ENCODE data around the gene GJC2. TPM values are rescaled to one million over a fixed set of nuclear protein-coding genes. Genes with fewer than 3 reads are reported as not detected.
A peak's percentile ranks its signal among the peaks of the same experiment; 100 is the strongest.

Gene GJC2
- total RNA-seq, 1 experiment from 2014 or later, result 1.6 TPM

DNA sequence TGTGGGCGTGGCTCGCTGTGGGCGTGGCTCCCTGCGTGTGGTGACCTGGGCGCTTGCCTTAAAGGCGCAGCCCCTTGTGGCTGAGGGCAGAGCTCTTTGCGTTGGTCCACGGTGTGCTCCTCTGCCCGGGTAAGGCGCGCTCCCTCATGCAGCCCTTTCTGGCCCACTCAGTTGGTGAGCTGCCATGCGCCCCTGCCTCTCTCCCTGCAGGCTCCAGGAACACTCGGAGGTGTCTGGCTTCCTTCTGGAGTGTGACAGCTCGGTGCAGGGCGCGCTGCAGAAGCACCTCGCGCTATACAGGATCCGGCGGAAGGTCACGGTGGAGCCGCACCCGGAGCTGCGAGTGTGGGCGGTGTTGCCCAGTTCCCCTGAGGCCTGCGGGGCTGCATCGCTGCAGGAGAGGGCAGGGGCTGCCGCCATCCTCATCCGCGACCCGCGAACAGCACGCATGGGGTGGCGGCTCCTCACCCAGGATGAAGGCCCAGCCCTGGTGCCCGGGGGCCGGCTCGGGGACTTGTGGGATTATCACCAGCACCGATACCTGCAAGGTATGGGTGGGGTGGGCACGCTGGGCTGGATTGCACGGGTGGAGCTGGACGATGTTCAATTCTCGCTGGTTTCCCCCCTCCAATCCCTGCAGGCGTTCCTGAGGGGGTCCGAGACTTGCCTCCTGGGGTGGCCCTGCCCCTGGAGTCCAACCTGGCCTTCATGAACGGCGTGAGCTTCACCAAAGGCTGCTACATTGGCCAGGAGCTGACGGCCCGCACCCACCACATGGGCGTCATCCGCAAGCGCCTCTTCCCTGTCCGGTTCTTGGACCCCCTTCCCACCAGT is 25.0 kb downstream of the GJC2 start:
- Histone ChIP-seq H4K5ac (ENCODE audit: insufficient read length, low read depth, low read length) (no peak overlapping the region), H3K18ac (ENCODE audit: insufficient read length, low read depth, low read length) (no peak overlapping the region), H3K4me1 (ENCODE audit: insufficient read depth, low read length) (no peaks in the 10 kb centered on the region), H3K4ac (ENCODE audit: low read depth, low read length) (no peak overlapping the region), H3K79me2 (ENCODE audit: insufficient read depth, low read length) (0 out of 2 replicates have a peak, but pooled peaks cover 1% of the 10 kb centered on the region), H3K9me3 (ENCODE audit: control insufficient read depth, low read depth, low read length) (no peaks in the 10 kb centered on the region), H4K20me1 (ENCODE audit: control insufficient read depth, insufficient read depth, insufficient read length) (no peaks in the 10 kb centered on the region), H4K91ac (ENCODE audit: insufficient read length, low read depth, low read length) (no peak overlapping the region), H3K14ac (ENCODE audit: insufficient read depth, low read length) (no peak overlapping the region; the same call in 1 of the 2 replicates), H3K56ac (ENCODE audit: insufficient read length, low read depth, low read length) (no peak overlapping the region), H2BK20ac (ENCODE audit: low read depth, low read length, poor library complexity, severe bottlenecking) (no peak overlapping the region), H2BK5ac (ENCODE audit: insufficient read length, low read length) (no peak overlapping the region), H3K27me3 (ENCODE audit: insufficient read depth, low read length) (no peaks in the 10 kb centered on the region), H3K27ac (ENCODE audit: insufficient read length, low read depth, low read length) (no peak overlapping the region), H3T11ph (ENCODE audit: low read length) (no peak overlapping the region), H3K4me2 (ENCODE audit: insufficient read depth, insufficient read length, low read length) (no peak overlapping the region), H2AK5ac (ENCODE audit: insufficient read length, low read length) (no peak overlapping the region), H2BK15ac (ENCODE audit: low read depth, low read length) (no peak overlapping the region), H2AFZ (ENCODE audit: low read length) (no peak overlapping the region), H2BK120ac (ENCODE audit: low read depth, low read length, poor library complexity, severe bottlenecking) (no peak overlapping the region), H3K9ac (ENCODE audit: extremely low read depth, insufficient read length, low read length) (no peak overlapping the region), H3K79me1 (ENCODE audit: insufficient read depth, low read depth, low read length, poor library complexity, severe bottlenecking) (no peaks in the 10 kb centered on the region), H2BK12ac (ENCODE audit: insufficient read length, low read depth, low read length) (no peak overlapping the region), H4K8ac (replicated peaks; ENCODE audit: insufficient read length, low read depth, low read length) (no peak overlapping the region), H3K23ac (ENCODE audit: insufficient read length, low read depth, low read length) (no peak overlapping the region), H3K23me2 (ENCODE audit: insufficient read length, low read depth, low read length, poor library complexity, severe bottlenecking) (no peaks in the 10 kb centered on the region)
- Mint-ChIP-seq H3K4me1 (no peaks in the 10 kb centered on the region), H3K27ac (no peak overlapping the region), H3K27me3 (ENCODE audit: low read depth) (no peaks in the 10 kb centered on the region; the same call in none of the 2 replicates), H3K36me3 (ENCODE audit: insufficient read depth in 1 of 3, low read depth in 3 of 3) (no peaks in the 10 kb centered on the region; a peak in 1 of 7 replicates), H3K9me3 (no peaks in the 10 kb centered on the region), H3K4me3 (no peak overlapping the region)
- TF ChIP-seq, protein P1, sequence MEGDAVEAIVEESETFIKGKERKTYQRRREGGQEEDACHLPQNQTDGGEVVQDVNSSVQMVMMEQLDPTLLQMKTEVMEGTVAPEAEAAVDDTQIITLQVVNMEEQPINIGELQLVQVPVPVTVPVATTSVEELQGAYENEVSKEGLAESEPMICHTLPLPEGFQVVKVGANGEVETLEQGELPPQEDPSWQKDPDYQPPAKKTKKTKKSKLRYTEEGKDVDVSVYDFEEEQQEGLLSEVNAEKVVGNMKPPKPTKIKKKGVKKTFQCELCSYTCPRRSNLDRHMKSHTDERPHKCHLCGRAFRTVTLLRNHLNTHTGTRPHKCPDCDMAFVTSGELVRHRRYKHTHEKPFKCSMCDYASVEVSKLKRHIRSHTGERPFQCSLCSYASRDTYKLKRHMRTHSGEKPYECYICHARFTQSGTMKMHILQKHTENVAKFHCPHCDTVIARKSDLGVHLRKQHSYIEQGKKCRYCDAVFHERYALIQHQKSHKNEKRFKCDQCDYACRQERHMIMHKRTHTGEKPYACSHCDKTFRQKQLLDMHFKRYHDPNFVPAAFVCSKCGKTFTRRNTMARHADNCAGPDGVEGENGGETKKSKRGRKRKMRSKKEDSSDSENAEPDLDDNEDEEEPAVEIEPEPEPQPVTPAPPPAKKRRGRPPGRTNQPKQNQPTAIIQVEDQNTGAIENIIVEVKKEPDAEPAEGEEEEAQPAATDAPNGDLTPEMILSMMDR (conservative IDR thresholded peaks at IDR 0.05), result 0 out of 3 replicates have a peak, but pooled peaks have one; percentile 12
- DNase-seq, result peak; percentile 86
- no CpG with 5 or more reads among the region's 52 CpGs for WGBS (ENCODE audit: extremely low coverage, insufficient read length, low lambda C conversion rate)

Data from H9 (cell line).